GM18870 (cell line): ENCODE measurements around the gene ARID4A.
"Not testable (repeated sequence)": the region's sequence is repeated elsewhere in the genome, so short reads cannot be mapped to it uniquely, and the experiment has no call there.

Experiments
- ATAC-seq: cut with Tn5 transposase; IDR thresholded peaks from one replicate; pipeline ENCODE4 v1.9.1; 2021; ENCODE audit warnings: moderate library complexity; ENCODE audit not compliant: unreplicated experiment

Gene ARID4A

DNA sequence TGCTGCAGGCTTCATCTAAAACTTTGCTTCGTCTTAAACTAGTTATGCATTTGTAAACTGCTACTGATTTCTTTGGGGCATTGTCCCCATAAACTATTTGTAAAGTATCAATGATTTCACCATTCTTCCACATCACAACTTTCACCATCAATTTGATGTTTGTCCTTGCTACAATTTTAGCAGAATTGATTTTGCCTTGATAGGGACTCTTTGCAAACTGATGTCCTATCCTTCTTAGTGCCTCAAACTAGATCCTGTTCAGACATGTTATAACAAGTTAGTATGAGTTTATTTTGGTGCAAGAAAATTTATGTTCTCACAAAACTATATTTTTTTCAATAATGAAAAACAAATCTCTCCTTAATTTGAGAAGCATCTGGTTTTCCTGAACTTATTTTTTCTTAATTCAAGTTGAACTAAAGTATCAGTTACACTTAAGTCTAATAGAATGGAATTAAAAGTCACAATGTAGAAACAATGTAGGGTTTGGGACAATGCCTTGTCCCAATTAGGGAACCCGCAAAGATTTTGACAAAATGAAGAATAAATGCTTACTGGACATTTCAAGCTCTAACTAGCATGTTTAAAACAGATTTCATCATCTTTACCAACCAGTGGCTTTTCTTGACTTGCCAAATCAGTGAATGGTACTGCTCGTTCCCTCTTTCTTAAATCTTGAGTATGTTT is 10.1 kb upstream of the ARID4A start:
- ATAC-seq: no peak

DNA sequence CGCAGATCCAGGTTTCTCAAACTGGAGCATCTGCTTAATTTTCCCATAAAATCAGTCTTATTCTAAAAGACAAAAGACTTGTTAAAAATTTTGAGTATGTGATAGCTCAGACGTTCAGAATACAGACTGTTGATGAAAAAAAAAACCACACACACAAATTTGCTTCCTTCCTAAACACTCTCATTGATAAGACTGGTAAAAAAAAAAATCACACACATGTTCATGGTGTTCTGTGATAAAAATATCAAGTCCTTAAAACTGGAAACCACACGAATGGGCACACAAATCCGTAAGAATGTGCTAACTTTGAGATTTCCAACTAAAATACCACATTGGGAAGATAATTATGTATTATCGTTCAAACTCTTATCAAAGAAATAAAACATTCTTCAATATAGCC is 6.7 kb upstream of the ARID4A start:
- ATAC-seq: no peak

DNA sequence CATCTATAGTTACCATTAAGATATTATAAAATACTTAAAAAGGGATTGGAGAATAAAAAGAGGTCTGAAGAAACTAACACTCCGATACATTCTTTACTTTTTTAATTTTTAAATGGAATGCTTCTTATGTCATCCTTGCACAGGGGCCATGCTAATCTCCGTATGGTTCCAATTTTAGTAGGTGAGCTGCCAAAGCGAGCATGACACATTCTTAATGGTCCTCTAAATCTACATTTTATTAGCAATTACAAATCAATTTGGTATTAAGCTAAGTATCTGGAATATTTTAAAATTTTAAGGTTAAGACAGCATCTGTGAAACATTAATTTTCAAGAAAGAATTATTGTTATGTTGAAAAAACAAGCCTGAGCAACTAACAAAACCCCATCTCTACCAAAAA is 6.2 kb upstream of the ARID4A start:
- ATAC-seq: no peak

DNA sequence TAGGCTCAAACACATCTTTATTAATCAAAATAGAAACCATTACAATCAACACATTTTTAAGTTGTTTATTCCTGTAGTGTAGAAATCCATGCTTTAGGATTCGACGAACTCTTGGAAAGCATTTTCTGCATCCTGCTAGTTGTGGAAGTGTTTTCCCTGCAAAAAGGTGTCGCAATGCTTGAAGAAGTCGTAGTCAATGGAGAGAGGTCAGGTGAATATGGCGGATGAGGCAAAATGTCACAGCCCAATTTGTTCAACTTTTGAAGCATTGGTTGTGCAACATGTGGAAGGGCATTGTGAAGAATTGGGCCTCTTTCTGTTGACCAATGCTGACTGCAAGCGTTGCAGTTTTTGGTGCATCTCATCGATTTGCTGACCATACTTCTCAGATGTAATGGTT is 4.2 kb upstream of the ARID4A start:
- no peak for ATAC-seq

DNA sequence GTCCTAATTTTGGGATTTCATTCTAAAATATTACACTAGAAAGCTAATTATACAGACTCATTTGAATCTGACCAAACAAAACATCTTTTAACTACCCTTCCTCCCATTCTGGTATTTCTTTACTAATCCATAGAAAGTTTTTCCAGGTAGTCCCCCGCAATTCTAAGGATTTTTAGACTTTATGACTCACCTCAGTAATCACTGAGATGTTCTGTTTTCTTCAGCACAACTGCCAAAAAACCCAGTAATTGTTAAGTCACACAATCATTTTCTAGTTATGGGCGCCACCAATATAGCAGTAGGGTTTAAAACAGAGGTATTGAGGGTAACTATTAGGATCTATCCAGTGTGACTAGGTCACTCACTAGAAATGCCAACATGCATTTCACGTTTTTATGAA is 1.6 kb upstream of the ARID4A start:
- no peak for ATAC-seq

DNA sequence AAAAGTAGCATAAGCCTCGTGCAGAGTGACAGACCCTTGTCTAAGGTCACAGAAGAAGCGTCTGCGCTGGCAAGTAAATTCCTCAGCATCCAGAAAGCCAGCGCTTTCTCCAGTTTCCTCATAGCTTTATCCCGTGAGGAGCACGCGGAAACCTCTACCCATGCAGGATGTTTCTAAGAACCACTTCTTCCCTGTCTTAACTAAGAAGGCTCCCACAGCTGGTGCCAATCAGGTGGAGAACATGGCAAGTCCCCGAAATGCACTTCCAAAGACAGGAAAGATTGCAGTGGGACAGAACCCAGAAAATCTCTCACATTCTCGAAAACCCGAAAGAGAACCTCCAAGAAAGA is 968 bp upstream of the ARID4A start:
- ATAC-seq: peak; percentile 8

DNA sequence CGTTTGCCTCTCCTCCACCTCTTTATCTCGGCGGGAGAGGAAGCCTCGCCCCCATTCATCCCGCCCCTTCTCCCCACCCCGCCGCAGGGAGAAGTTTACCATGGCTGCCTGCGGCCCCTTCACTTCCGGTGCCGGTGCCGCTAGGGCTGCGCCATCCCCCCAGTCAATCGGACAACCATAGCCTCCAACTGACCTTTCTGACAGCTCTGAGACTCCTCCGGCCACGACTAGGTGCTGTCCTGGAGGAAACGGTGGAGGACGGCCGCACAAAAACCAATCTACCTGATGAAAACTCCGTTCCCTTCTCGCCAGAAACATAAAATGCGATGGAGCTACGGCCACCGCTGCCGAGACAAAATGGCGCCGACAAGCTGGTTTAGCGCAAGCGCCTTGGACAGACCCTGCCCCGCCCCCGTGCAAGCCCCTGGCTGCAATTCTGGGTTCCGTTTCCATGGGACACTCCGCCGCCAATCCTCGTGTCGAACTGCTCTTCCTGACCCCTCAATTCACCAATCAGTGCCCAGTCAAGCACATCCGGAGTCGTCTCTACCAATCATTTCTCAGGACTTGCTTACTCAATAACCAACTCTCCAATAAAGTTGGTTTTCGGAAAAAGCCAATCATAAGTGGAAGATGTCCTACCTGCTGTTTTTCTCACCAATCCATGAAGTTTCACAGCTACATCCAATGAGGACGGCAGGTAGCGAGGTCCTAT is 436 bp upstream of the ARID4A start:
- ATAC-seq: peak; percentile 87

DNA sequence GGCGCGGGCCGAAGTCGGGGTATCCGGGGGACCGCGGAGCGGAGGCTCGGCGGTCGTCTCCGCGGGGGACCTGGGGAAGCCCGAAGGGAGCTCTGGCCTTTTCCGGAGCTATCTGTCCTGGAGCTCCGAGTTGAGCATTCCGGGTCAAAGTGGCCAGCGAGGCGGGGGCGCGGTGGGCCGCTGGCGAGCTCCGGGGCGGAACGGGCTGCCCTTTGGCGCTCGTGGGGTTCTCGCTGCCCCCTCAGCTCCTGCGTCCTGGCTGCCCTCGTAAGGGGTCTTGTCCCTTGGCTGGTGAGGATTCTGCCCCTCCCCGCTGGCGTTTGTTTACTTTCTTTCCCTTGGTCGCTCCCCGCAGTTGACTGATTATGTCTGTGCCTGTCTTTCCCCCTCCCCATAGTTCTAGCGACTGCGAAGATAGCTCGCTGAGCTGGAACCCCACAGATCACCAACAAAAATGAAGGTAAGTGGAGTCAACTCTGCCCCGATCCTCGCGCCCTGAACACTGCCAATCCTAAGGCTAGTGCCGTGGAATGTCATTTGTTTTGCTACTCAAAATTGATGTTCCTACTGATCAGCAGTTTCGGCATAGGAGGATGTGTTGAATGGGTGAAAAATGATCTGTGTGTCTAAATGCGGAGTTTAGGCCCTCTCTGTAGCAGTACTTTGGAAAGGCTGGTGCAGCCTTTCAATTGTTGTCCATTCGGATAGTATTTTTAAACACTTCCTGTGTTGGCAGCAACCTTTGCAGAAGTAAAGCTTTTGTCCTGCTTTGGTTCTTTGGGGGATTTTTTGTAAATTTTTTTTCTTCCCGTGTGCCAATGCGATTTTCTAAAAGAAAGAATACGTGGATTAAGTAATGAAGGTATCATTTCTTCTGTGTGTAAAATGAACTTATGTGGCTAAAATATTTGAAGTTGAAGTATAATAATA is 1.3 kb downstream of the ARID4A start:
- no peak for ATAC-seq

DNA sequence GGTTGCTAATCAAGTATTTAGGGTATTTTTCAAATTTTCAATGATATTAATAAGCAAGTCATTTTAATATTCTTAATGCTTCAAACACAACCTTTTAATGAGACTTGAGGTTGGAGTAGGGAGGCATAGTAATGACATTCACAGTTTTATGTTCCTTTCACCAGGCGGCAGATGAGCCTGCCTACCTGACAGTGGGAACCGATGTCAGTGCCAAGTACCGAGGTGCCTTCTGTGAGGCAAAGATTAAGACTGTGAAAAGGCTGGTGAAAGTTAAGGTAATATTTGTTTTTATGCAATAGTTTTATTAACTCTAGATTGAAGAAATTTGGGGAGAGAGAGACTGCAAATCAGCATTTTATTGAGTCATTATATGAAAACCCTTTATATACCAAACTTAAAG is 3.1 kb downstream of the ARID4A start:
- ATAC-seq: no peak

DNA sequence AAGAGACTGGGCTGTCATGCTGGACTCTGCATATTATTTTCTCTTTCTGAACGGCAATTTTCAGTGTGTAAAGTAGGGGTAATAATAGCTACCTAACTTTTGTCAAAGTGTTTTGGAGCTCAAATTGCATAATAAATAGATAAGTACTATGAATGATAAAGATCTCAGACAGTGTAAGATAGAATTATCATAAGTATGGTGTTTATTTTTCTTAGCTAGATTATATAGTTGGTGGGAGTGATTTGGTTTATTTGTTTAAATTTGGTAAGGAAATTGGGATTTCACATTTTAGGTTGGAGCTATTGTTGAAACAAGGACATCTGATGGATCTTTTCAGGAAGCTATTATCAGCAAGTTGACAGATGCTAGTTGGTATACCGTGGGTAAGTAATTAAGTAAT is 7.4 kb downstream of the ARID4A start:
- no peak for ATAC-seq

DNA sequence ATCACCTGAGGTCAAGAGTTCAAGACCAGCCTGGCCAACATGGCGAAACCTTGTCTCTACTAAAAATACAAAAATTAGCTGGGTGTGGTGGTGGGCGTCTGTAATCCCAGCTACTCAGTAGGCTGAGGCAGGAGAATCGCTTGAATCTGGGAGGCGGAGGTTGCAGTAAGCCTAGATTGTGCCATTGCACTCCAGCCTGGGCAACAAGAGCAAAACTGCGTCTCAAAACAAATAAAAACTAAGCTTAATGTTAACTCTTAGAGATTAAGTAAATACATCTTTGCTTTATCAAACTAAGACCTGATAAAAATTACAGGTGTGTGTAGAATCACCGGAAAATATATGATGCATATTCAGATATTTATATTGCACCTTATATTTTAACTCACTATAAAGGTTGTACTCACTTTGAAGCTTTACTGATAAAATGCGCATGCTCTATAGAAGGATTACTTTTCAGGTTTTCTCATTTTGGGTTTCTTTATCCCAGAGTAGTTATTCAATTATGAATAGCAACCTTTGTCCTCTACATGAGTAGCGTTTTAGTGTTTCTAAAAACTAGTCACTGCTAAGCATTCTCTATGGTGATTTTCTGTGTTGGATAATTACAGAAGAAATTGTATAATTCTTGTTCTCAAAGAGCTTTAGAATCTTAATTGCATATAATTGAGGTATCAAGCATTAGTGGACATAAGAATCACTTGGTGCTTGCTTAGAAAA is 9.4 kb downstream of the ARID4A start:
- ATAC-seq: no peak

DNA sequence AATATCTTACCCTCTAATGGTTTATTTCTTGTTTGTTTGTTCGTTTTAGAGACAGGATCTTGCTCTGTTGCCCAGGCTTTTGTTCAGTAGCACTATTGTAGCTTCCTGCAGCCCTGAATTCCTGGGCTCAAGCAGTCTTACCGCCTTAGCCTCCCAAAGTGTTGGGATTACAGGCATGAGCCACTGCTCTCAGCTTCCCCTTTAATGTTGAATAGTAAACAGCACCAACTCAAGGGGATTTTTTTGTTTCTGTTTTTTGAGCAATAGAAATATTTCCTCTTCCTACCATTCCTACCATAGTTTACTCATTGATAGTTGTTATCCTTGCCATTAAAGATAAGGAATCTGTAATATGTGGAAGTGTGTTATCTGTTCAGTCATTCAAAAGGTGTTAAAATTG is 10.7 kb downstream of the ARID4A start:
- ATAC-seq: no peak

DNA sequence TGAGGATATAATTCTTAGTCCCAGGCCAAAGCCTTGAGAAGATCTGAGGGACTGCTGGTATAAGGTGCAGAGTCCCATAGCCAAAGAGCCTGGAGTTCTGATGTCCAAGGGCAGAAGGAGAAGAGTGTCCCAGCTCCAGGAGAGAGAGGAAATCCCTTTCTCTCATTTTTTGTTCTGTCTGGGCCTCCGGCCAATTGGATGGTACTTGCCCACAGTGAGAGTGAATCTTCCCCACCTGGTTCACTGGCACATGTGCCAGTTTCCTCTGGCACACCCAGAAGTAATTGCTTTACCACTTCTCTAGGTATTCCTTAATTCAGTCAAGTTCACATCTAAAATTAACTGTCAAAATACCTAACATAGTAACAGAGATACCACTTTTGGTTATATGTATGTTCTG is 15.3 kb downstream of the ARID4A start:
- ATAC-seq: no peak

DNA sequence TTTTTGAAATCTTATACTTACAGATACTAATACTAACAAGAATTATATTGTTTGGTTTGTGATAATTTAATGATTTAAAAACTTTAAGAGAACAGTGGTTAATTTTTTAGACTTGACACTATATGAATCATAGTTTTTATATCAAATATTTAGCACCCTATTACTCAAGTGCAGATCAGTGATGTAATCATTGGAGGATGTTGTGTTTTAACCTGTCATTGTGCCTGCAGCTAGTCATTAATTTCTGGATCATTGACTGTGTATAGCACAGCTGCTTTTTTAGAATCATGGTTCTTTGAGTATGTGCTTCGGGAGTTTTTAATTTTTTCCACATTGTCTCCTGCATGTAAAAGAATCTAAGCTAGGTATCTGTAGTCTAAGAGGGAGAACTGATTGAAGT is 17.3 kb downstream of the ARID4A start:
- no peak for ATAC-seq

DNA sequence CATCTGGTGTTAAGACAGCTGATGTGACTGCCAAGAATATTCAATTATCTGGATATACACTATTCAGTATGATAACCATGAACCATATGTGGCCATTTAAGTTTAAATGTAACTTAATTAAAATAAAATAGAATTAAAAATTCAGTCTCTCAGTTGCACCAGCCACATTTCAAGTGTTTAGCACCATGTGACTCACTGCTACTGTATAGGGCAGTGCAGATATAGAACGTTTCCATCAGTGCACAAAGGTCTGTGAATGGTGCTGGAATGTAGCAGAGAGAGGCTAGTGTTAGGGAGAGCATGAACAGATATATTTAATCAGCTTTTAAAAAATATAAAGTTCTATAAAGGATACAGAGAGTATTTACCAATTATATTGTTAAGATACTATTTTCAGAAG is 28.7 kb downstream of the ARID4A start:
- no peak for ATAC-seq

DNA sequence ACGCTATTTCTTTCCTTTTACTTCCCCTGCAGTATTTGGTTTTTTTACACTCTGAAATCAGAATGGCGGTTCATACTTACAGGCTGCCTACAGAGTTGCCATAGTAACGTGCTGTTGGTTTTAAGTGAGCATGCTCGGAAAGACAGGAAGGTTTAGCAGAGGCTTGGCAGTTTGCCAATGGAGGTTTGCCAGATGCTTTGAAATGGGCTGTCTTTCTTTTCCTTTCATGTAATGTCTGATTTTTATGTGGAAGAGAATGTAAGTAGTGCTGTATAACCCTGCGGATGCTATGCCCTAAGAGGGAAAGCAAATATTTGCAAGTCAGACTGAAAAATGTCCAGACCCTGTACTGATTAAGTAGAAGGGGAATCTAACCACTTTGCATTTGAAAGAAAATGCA is 32.8 kb downstream of the ARID4A start:
- ATAC-seq: peak; percentile 72

DNA sequence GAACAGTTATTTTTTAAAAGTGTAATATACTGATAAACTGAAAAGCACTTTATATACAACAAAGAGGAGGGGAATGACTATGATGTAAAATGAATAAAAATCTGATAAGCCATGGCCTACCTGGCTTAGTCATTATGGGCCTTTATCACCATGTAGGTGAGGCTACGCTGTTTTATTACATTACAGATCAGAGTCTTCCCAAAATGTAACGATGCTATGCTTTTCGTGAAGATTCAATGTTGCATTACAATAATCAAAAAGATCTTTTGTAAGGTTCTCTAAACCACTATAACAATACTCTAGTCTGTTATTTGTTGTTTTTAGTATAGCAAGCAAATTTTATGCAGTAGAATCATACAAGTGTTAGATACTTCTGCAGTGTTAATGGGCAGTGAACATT is 34.2 kb downstream of the ARID4A start:
- ATAC-seq: no peak

DNA sequence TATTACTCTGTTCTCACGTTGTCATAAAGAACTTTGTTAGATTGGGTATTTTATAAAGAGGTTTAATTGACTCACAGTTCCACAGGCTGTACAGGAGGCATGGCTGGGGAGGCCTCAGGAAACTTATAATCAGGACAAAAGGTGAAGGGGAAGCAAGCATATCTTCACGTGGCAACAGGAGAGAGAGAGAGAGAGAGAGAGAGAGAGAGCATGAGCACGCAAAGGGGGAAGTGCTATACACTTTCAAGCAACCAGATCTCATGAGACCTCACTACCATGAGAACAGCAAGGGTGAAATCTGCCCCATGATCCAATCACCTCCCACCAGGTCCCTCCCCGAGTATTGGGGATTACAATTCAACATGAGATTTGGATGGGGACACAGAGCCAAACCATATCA is 41.3 kb downstream of the ARID4A start:
- not testable (repeated sequence) for ATAC-seq

DNA sequence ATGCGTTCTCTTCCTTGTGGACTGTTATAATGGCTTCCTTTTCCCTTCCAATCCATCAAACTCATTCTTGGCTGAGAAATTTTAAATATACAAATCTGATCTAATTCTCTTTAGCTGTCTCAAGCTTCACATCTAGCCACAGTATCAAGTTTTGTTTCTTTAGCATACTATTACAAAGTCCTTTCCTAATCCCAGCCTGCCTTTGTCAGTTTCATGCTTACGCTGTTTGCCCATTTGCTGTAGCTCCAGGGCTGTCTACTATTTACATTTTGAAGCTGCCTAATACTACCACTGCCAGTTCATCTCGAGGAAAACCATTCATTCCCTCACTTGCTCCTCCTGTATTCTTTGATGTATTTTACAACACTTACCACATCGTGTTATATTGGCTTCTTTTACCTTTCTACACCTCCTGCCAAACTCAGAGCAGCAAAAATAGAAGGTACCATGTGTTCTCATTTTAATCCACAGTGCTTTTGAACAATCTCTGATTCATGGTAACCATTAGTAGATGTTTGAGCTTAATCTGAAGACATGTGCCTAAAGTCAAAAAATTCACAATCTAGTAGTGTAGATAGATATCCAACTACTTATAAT is 42.9 kb downstream of the ARID4A start:
- no peak for ATAC-seq

DNA sequence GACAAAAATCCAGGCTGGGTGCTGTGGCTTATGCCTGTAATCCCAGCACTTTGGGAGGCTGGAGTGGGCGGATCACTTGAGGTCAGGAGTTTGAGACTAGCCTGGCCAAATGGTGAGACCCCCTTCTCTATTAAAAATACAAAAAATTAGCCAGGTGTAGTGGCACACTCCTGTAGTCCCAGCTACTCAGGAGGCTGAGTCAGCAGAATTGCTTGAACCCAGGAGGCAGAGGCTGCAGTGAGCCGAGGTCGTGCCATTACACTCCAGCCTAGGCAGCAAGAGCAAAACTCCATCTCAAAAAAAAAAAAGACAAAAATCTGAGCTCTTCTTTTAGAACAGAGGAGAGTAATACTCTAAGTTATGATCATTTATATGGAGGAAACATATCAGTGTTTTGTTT is 45.2 kb downstream of the ARID4A start:
- ATAC-seq: not testable (repeated sequence)
